BE2C (cell line): ENCODE results near the gene ORM2.

Experiments used
- DNase-seq: peaks from one replicate; pipeline ENCODE4 v3.0.0-alpha.2; 2020
- H3K27me3 ChIP-seq: fragments of 250-450 bp; sonication (Bioruptor Pico); 2 replicates; pipeline ENCODE4 v1.5.1; 2020; ENCODE audit warnings: mild to moderate bottlenecking
- H3K36me3 ChIP-seq: fragments of 250-450 bp; sonication (Bioruptor Pico); 2 replicates; pipeline ENCODE4 v1.5.1; 2020; ENCODE audit warnings: mild to moderate bottlenecking
- H3K4me1 ChIP-seq: fragments of 250-450 bp; sonication (Bioruptor Pico); 2 replicates; pipeline ENCODE4 v1.5.1; 2020
- H3K4me3 ChIP-seq: 2 replicates; pipeline ENCODE4 v1.5.1; 2011; ENCODE audit warnings: low read depth, low read length
- H3K9me3 ChIP-seq: fragments of 250-450 bp; sonication (Bioruptor Pico); 2 replicates; pipeline ENCODE4 v1.5.1; 2020
- TF ChIP-seq, protein P1 (sequence below): IDR thresholded peaks from 2 replicates; pipeline ENCODE4 v1.5.1; 2012; ENCODE audit warnings: mild to moderate bottlenecking, low read depth, low read length

ORM2 gene

DNA sequence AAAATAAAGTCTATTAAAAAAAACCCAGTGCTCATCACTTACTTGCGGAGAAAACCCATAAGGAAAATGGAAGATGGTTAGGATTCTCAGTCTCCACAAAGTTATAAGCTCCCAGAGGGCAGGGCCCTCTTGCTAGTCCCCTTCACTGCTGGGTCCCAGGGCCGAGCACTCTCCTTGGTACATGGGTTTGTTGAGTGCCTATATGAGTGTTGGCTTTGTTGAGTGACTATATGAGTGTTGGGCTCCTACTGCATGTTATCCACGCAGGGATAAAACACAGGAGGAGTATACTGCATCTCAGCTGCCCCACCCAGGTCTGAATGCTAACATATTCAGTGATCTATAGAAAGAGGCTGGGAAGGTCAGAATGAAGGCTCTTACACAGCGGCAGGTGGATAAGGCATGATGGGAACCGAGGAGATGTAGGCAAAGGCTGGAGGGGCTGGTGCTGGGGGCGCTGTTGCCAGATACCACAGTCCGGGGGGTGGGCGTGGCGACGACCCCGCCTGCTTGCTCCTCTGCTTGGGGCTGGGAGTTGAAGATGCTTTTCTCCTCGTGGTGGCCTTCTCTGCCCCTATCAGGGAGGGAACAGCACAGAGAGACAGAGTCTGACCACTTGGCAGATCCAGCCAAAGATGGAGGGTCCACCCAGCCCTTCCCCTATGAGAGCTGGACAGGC is 11.6 kb downstream of the ORM2 start:
- H3K9me3 ChIP-seq = no peaks in the 10 kb centered on the region; the same call in 1 of the 2 replicates
- TF ChIP-seq, protein P1, sequence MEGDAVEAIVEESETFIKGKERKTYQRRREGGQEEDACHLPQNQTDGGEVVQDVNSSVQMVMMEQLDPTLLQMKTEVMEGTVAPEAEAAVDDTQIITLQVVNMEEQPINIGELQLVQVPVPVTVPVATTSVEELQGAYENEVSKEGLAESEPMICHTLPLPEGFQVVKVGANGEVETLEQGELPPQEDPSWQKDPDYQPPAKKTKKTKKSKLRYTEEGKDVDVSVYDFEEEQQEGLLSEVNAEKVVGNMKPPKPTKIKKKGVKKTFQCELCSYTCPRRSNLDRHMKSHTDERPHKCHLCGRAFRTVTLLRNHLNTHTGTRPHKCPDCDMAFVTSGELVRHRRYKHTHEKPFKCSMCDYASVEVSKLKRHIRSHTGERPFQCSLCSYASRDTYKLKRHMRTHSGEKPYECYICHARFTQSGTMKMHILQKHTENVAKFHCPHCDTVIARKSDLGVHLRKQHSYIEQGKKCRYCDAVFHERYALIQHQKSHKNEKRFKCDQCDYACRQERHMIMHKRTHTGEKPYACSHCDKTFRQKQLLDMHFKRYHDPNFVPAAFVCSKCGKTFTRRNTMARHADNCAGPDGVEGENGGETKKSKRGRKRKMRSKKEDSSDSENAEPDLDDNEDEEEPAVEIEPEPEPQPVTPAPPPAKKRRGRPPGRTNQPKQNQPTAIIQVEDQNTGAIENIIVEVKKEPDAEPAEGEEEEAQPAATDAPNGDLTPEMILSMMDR = no peak
- no peaks in the 10 kb centered on the region; the same call in 1 of the 2 replicates for H3K4me1 ChIP-seq
- H3K4me3 ChIP-seq = no peak overlapping the region
- no peak for DNase-seq
- H3K36me3 ChIP-seq = no peaks in the 10 kb centered on the region
- no peaks in the 10 kb centered on the region for H3K27me3 ChIP-seq

DNA sequence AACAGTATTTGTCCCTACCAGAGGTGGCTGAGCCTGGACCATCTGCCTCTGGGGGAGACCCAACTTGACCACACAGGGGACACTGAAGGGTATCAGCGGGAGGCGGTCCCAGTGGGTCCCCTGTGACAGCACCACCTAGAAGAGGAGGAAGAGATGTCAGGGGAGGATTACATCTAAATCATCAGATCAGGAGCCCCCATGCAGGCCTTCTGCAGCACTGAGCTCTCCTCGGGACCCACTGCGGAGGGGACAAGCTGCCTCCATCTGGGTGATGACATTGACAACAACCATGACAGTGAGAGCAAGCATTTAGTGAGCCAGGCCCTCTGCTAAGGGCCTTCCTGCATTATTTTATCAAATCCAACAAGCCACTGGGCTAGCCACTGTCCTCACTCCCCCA is 12.3 kb downstream of the ORM2 start:
- Histone ChIP-seq H3K36me3 (no peaks in the 10 kb centered on the region), H3K27me3 (no peaks in the 10 kb centered on the region), H3K4me1 (no peaks in the 10 kb centered on the region; the same call in 1 of the 2 replicates), H3K4me3 (no peak overlapping the region), H3K9me3 (no peaks in the 10 kb centered on the region; the same call in 1 of the 2 replicates)
- TF ChIP-seq, protein P1 = no peak
- no peak for DNase-seq

DNA sequence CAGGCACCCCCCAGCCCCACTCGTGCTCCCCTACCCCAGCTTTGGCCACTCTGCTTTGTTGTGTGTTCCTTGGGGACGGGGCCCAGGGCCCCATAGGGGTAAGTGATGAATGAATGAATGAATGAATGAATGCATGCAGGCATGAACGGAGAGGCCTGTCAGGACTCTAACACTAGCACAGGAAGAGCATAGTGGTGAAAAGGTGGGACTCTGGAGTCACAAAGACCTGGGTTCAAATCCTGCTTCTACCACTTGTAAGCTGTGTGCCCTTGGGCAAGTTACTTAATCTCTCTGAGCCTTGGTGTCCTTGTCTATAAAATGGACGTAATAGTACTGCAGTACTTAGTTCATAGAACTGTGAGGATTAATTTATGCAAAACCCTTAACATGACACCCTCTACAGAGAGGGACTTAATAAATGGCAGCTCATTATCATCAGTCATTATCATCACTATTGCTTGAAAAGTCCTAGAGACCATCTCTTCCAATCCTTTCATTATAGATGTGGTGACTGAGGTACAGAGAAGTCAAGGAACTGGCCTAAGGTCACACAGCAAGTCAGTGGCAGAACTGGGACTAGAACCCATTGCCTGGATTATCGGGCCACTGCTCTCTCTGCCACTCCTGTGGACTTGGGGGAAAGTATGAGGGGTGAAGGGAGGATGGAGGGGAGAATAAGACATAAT is 13.2 kb downstream of the ORM2 start:
- H3K4me3 ChIP-seq = no peak overlapping the region
- TF ChIP-seq, protein P1 = no peak
- no peaks in the 10 kb centered on the region for H3K27me3 ChIP-seq
- DNase-seq = no peak
- no peaks in the 10 kb centered on the region; the same call in 1 of the 2 replicates for H3K4me1 ChIP-seq
- H3K36me3 ChIP-seq = no peaks in the 10 kb centered on the region
- H3K9me3 ChIP-seq = no peaks in the 10 kb centered on the region; the same call in 1 of the 2 replicates

DNA sequence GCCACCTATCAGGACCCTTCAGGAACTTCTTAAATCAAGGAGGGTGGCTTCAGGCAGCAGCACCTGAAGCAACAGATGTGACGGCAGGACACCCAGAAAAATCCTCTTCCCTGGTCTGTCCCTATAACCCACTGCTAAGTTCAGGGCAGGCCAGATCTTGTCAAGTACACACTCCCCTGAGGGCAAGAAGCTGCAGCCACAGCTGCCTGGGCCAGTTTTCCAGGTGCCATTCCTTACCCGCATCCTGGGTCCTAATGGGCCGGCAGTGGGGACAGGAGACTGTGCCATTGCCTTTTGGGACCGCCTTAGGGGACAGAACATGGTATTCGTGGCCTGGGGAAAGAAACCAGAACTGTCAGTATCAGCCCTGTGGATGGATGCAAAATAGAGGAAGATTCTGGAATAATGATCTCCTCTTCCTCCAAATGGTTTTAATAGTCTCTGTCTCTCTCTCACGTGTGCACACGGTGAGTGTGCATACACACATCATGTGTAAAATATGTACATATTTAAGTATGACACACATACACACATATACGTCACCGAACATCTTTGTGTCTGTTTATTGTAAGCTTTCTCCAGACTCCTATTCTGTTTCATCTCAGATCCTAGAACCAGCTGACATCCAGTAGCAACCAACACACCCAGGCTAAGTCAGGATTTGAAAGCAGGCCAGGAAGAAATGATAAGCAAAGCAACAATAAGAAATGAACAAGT is 14.0 kb downstream of the ORM2 start:
- Histone ChIP-seq H3K9me3 (no peaks in the 10 kb centered on the region; the same call in 1 of the 2 replicates), H3K27me3 (no peaks in the 10 kb centered on the region), H3K36me3 (no peaks in the 10 kb centered on the region), H3K4me3 (no peak overlapping the region), H3K4me1 (peaks cover 4% of the 10 kb centered on the region)
- peak; percentile 29 for DNase-seq
- TF ChIP-seq, protein P1 = no peak

DNA sequence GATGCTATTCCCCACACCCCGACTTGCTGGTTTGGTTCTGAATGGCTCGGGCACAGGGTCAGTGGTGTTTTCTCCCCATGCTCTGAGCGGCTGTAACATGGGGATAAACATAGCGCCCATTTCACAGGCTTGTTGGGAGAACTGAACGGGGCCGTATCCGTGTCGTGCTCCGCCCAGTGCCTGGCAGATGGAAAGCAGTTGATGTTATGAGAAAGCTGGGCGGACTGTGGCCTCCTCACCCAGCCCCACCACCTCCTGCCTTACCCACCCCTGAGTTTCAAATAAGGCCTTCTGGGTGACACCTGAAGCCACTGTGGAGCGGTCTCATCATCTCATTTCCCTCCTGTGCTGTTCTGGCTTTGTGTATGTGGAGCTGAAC is 14.5 kb downstream of the ORM2 start:
- Histone ChIP-seq H3K4me3 (no peak overlapping the region), H3K4me1 (peaks cover 7% of the 10 kb centered on the region), H3K36me3 (no peaks in the 10 kb centered on the region), H3K9me3 (no peaks in the 10 kb centered on the region; the same call in 1 of the 2 replicates), H3K27me3 (no peaks in the 10 kb centered on the region)
- TF ChIP-seq, protein P1 = no peak
- DNase-seq = no peak
